ENCODE results near the gene ZBTB21.

The ZBTB21 gene

DNA sequence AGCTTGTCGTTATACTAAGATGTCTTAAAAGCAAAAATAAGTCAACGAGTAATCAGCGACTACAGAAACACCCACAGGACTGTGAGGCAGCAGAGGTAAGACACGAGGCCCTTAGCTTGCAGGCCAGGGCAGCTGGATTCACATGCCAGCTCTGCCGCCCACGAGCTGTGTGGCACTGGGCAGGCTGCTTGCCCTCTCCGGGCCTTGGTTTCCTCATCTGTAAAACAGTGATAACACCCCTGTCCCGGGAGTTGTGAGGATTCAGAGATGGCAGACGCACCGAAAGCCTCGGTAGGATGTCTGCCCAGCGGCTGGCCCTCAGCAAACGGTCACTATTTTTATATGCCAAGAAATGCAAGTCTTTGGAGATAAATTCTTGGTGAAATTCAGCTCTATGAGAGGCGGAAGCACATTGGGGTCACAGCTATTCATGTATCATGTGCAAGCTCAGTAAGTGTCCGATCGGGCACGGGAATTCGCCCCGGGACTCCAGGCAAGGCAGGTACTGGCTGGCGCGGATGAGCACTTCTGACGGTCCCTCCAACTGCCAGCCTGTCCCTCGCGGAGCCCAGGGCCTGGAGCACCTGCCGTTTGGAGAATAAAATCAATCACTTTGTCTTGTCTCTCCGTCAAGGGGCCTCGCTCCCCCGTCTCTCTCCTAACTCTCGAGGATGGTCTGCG lies 57.5 kb downstream of the ZBTB21 start:
- TF ChIP-seq ZNF70 (CRISPR knock-in tag; IDR thresholded peaks at IDR 0.05) (no peak), TOX (CRISPR knock-in tag; IDR thresholded peaks at IDR 0.05; ENCODE audit: borderline replicate concordance) (no peak), ZNF565 (CRISPR knock-in tag; conservative IDR thresholded peaks at IDR 0.05; ENCODE audit: low read depth) (no peak), RARB (CRISPR knock-in tag; IDR thresholded peaks at IDR 0.05) (no peak), ZFP3 (CRISPR knock-in tag; IDR thresholded peaks at IDR 0.05) (no peak), ZNF8 (CRISPR knock-in tag; IDR thresholded peaks at IDR 0.05) (no peak)
- TF ChIP-seq, protein P1, sequence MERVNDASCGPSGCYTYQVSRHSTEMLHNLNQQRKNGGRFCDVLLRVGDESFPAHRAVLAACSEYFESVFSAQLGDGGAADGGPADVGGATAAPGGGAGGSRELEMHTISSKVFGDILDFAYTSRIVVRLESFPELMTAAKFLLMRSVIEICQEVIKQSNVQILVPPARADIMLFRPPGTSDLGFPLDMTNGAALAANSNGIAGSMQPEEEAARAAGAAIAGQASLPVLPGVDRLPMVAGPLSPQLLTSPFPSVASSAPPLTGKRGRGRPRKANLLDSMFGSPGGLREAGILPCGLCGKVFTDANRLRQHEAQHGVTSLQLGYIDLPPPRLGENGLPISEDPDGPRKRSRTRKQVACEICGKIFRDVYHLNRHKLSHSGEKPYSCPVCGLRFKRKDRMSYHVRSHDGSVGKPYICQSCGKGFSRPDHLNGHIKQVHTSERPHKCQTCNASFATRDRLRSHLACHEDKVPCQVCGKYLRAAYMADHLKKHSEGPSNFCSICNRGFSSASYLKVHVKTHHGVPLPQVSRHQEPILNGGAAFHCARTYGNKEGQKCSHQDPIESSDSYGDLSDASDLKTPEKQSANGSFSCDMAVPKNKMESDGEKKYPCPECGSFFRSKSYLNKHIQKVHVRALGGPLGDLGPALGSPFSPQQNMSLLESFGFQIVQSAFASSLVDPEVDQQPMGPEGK (CRISPR knock-in tag; IDR thresholded peaks at IDR 0.05; ENCODE audit: borderline replicate concordance): no peak
- TF ChIP-seq, protein P2, sequence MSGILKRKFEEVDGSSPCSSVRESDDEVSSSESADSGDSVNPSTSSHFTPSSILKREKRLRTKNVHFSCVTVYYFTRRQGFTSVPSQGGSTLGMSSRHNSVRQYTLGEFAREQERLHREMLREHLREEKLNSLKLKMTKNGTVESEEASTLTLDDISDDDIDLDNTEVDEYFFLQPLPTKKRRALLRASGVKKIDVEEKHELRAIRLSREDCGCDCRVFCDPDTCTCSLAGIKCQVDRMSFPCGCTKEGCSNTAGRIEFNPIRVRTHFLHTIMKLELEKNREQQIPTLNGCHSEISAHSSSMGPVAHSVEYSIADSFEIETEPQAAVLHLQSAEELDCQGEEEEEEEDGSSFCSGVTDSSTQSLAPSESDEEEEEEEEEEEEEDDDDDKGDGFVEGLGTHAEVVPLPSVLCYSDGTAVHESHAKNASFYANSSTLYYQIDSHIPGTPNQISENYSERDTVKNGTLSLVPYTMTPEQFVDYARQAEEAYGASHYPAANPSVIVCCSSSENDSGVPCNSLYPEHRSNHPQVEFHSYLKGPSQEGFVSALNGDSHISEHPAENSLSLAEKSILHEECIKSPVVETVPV (CRISPR knock-in tag; IDR thresholded peaks at IDR 0.05): no peak
- ATAC-seq: no peak

DNA sequence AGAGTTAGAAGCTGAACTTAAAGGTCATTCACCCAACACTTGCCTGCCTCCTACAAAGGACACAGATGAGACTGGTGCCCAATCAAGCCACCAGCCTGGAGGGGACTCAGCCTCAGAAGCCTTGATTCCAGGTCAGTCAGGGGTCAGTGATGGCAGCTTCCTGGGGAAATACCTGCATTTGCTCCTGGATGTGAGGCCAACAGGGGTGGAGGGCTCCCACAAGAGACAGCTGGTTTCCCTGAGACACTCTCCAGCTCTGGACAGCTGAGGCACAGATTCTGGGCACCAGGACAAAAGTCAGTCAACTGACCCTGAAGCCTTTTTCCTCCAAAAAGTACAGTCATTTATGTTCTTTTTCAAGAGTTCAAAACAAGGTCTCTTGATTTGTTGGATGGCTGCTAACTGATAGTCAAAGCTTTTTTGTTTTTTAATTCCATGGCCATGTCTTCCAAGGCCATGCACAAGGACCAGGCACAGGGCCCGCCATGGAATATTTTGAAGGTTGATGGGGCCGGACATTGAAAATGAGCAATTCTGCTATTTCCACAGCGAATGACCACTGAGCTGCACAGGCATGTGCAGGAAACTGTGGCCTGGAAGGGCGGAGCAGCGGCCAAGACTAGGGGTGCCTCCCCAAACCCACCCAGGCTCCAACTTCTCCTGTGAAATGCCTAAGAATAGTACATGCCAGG lies 58.1 kb downstream of the ZBTB21 start:
- no peak for ATAC-seq
- TF ChIP-seq TCF4 (CRISPR knock-in tag; IDR thresholded peaks at IDR 0.05; ENCODE audit: borderline replicate concordance): no peak
- no peak for TF ChIP-seq ZNF565 (CRISPR knock-in tag; conservative IDR thresholded peaks at IDR 0.05; ENCODE audit: low read depth)
- TF ChIP-seq OSR1 (CRISPR knock-in tag; IDR thresholded peaks at IDR 0.05): no peak
- TF ChIP-seq GLIS3 (CRISPR knock-in tag; IDR thresholded peaks at IDR 0.05): no peak
- no peak for TF ChIP-seq PPARA (CRISPR knock-in tag; IDR thresholded peaks at IDR 0.05; ENCODE audit: borderline replicate concordance)
- TF ChIP-seq, protein P3, sequence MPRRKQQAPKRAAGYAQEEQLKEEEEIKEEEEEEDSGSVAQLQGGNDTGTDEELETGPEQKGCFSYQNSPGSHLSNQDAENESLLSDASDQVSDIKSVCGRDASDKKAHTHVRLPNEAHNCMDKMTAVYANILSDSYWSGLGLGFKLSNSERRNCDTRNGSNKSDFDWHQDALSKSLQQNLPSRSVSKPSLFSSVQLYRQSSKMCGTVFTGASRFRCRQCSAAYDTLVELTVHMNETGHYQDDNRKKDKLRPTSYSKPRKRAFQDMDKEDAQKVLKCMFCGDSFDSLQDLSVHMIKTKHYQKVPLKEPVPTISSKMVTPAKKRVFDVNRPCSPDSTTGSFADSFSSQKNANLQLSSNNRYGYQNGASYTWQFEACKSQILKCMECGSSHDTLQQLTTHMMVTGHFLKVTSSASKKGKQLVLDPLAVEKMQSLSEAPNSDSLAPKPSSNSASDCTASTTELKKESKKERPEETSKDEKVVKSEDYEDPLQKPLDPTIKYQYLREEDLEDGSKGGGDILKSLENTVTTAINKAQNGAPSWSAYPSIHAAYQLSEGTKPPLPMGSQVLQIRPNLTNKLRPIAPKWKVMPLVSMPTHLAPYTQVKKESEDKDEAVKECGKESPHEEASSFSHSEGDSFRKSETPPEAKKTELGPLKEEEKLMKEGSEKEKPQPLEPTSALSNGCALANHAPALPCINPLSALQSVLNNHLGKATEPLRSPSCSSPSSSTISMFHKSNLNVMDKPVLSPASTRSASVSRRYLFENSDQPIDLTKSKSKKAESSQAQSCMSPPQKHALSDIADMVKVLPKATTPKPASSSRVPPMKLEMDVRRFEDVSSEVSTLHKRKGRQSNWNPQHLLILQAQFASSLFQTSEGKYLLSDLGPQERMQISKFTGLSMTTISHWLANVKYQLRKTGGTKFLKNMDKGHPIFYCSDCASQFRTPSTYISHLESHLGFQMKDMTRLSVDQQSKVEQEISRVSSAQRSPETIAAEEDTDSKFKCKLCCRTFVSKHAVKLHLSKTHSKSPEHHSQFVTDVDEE (CRISPR knock-in tag; IDR thresholded peaks at IDR 0.05): no peak
- TF ChIP-seq, protein P4, sequence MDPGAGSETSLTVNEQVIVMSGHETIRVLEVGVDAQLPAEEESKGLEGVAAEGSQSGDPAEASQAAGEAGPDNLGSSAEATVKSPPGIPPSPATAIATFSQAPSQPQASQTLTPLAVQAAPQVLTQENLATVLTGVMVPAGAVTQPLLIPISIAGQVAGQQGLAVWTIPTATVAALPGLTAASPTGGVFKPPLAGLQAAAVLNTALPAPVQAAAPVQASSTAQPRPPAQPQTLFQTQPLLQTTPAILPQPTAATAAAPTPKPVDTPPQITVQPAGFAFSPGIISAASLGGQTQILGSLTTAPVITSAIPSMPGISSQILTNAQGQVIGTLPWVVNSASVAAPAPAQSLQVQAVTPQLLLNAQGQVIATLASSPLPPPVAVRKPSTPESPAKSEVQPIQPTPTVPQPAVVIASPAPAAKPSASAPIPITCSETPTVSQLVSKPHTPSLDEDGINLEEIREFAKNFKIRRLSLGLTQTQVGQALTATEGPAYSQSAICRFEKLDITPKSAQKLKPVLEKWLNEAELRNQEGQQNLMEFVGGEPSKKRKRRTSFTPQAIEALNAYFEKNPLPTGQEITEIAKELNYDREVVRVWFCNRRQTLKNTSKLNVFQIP (CRISPR knock-in tag; IDR thresholded peaks at IDR 0.05; ENCODE audit: borderline replicate concordance, low read depth): no peak

DNA sequence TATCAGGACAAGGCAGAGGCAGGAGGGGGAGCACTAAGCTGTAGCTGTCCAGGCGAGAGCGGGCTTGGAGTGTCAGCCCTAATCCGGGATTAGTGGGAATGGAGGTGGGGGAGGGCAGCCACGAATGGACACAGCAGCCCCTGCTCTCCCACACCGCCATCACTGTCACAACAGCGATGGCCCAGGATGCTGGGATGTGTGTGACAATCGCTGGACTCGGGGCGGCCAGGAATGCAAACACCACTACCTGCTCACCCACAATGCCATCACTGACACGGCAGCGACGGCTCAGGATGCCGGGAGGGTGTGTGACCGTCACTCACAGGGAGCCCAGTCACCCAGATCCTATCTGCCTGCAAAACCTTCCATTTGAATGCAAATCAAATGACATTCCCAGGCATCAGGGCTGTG lies 59.2 kb downstream of the ZBTB21 start:
- no peak for ATAC-seq
- TF ChIP-seq, protein P1 (CRISPR knock-in tag; IDR thresholded peaks at IDR 0.05; ENCODE audit: borderline replicate concordance): no peak
- TF ChIP-seq ZNF8 (CRISPR knock-in tag; IDR thresholded peaks at IDR 0.05) (no peak), RARB (CRISPR knock-in tag; IDR thresholded peaks at IDR 0.05) (no peak), BACH2 (CRISPR knock-in tag; IDR thresholded peaks at IDR 0.05; ENCODE audit: borderline replicate concordance) (no peak), ZNF70 (CRISPR knock-in tag; IDR thresholded peaks at IDR 0.05) (no peak), GLIS3 (CRISPR knock-in tag; IDR thresholded peaks at IDR 0.05) (no peak), SNAI2 (CRISPR knock-in tag; IDR thresholded peaks at IDR 0.05) (no peak), ZFP30 (CRISPR knock-in tag; IDR thresholded peaks at IDR 0.05) (no peak), TOX (CRISPR knock-in tag; IDR thresholded peaks at IDR 0.05; ENCODE audit: borderline replicate concordance) (no peak), CSDC2 (CRISPR knock-in tag; IDR thresholded peaks at IDR 0.05) (no peak), ZNF565 (CRISPR knock-in tag; conservative IDR thresholded peaks at IDR 0.05; ENCODE audit: low read depth) (no peak), TCF4 (CRISPR knock-in tag; IDR thresholded peaks at IDR 0.05; ENCODE audit: borderline replicate concordance) (no peak), OSR1 (CRISPR knock-in tag; IDR thresholded peaks at IDR 0.05) (no peak), ZC3H10 (CRISPR knock-in tag; IDR thresholded peaks at IDR 0.05) (no peak)
- TF ChIP-seq, protein P4 (CRISPR knock-in tag; IDR thresholded peaks at IDR 0.05; ENCODE audit: borderline replicate concordance, low read depth): no peak
- TF ChIP-seq, protein P3 (CRISPR knock-in tag; IDR thresholded peaks at IDR 0.05): no peak
